ENCODE results near the gene ABCB10.

Gene ABCB10

DNA sequence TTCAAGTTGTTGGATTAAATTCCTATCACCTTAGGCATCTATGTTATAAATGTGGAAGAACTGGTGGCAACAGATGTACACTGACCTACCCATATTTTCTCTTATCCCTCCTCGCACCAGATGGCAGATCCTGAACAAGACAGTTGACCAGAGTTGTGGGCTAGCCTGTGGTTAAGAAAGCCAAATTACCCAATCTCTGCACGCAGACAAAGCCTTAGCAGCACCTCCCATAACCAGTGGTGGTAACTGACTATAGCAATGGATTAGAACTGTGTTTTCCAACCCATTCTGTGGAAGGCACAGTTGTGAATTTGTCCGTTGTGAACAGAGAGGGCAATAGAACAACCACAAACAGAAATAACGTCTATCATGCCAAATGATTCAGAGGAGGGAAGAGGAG is 20.6 kb downstream of the ABCB10 start:
- Mint-ChIP-seq H3K36me3 (ENCODE audit: low read depth) (peaks cover 70% of the 10 kb centered on the region), H3K4me1 (no peaks in the 10 kb centered on the region), H3K27me3 (ENCODE audit: low read depth, poor library complexity) (no peaks in the 10 kb centered on the region)

DNA sequence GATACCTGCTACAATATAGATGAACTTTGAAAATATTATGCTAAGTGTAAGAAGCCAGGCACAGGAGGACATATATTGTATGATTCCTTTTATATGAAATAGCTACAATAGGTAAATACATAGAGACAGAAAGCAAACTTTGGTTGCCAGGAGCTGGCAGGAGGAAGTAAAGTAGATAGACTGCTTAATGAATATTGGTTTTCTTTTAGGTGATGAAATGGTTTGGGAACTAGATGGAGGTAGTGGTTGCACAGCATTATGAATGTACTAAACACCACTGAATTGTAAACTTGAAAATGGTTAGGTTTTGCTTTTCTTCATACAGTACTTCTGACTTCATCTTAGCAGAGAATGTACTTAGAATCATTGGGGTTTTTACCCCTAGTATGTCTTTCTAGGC is 21.5 kb downstream of the ABCB10 start:
- H3K27ac Mint-ChIP-seq: no peak overlapping the region
- no peaks in the 10 kb centered on the region for H3K4me1 Mint-ChIP-seq
- TF ChIP-seq, protein P1, sequence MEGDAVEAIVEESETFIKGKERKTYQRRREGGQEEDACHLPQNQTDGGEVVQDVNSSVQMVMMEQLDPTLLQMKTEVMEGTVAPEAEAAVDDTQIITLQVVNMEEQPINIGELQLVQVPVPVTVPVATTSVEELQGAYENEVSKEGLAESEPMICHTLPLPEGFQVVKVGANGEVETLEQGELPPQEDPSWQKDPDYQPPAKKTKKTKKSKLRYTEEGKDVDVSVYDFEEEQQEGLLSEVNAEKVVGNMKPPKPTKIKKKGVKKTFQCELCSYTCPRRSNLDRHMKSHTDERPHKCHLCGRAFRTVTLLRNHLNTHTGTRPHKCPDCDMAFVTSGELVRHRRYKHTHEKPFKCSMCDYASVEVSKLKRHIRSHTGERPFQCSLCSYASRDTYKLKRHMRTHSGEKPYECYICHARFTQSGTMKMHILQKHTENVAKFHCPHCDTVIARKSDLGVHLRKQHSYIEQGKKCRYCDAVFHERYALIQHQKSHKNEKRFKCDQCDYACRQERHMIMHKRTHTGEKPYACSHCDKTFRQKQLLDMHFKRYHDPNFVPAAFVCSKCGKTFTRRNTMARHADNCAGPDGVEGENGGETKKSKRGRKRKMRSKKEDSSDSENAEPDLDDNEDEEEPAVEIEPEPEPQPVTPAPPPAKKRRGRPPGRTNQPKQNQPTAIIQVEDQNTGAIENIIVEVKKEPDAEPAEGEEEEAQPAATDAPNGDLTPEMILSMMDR (IDR thresholded peaks at IDR 0.05): no peak
- H3K9me3 Mint-ChIP-seq: no peaks in the 10 kb centered on the region
- H3K4me3 Mint-ChIP-seq: no peak overlapping the region
- H3K27me3 Mint-ChIP-seq (ENCODE audit: low read depth, poor library complexity): no peaks in the 10 kb centered on the region
- no peak for DNase-seq
- H3K36me3 Mint-ChIP-seq (ENCODE audit: low read depth): peaks cover 69% of the 10 kb centered on the region

More for the DNA sequence above, 20.6 kb downstream of the ABCB10 start:
- no peak for DNase-seq
- TF ChIP-seq, protein P1 (IDR thresholded peaks at IDR 0.05): no peak
- no peak overlapping the region for H3K4me3 Mint-ChIP-seq
- H3K27ac Mint-ChIP-seq: no peak overlapping the region
- no peaks in the 10 kb centered on the region for H3K9me3 Mint-ChIP-seq

DNA sequence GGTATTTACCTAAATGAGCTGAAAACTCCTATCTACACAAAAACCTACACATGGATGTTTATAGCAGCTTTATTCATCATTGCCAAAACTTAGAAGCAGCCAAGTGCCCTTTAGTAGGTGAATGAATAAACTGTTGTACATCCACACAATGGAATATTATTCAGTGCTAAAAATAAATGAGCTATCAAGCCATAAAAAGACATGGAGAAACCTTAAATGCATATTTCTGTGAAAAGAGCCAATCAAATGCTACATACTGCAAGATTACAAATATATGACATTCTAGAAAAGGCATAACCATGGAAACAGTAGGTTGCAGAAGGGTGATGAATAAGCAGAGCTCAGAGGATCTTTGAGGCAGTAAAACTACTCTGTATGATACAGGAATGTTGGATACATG is 23.3 kb downstream of the ABCB10 start:
- Mint-ChIP-seq H3K27me3 (ENCODE audit: low read depth, poor library complexity) (no peaks in the 10 kb centered on the region), H3K36me3 (ENCODE audit: low read depth) (peaks cover 60% of the 10 kb centered on the region), H3K9me3 (no peaks in the 10 kb centered on the region), H3K4me1 (no peaks in the 10 kb centered on the region), H3K27ac (no peak overlapping the region), H3K4me3 (no peak overlapping the region)
- no peak for DNase-seq
- TF ChIP-seq, protein P1 (IDR thresholded peaks at IDR 0.05): no peak

DNA sequence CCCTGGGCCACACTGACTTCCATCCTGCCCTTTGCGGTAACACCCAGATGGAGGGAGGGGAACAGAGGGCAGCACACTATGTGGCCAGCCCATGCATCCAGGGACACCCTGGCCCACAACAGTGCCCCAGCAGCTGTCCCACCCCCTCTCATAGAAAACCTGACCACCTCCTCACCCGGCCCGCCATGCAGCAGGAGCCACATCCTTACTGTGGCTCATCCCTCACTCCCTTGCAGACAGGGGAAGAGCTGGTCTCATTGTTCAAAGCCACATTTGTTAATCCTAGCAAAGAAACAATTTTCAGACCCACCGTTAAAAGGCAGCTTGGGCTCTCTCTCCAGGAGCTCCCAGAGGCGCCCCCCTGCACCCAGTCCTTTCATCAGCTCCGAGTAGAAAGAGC is 27.2 kb downstream of the ABCB10 start:
- no peak for DNase-seq
- H3K9me3 Mint-ChIP-seq: no peaks in the 10 kb centered on the region
- H3K4me3 Mint-ChIP-seq: no peak overlapping the region
- no peak overlapping the region for H3K27ac Mint-ChIP-seq
- TF ChIP-seq, protein P1 (IDR thresholded peaks at IDR 0.05): no peak
- no peaks in the 10 kb centered on the region for H3K27me3 Mint-ChIP-seq (ENCODE audit: low read depth, poor library complexity)
- no peaks in the 10 kb centered on the region for H3K4me1 Mint-ChIP-seq
- peaks cover 63% of the 10 kb centered on the region for H3K36me3 Mint-ChIP-seq (ENCODE audit: low read depth)

DNA sequence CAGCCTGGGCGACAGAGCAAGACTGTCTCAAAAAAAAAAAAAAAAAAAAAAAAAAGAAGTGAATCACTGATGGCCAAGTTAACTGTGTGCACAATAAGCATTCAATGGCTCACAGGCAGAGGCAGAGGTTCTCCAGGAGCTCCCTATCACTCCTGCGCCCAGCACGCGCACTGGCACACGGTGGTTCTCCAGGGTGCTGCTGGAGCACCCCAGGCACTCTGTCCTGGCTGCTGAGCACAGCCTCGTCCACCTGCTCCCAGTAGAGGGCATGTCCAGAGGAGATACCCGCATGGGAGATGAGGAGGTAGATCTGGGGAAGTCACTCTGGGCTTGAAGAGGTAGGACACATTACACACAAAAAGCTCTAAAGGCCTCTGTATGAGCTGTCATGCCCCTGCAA is 28.9 kb downstream of the ABCB10 start:
- DNase-seq: no peak
- H3K4me1 Mint-ChIP-seq: no peaks in the 10 kb centered on the region
- no peaks in the 10 kb centered on the region for H3K27me3 Mint-ChIP-seq (ENCODE audit: low read depth, poor library complexity)
- no peak overlapping the region for H3K27ac Mint-ChIP-seq
- peaks cover 60% of the 10 kb centered on the region for H3K36me3 Mint-ChIP-seq (ENCODE audit: low read depth)
- H3K4me3 Mint-ChIP-seq: no peak overlapping the region
- no peaks in the 10 kb centered on the region for H3K9me3 Mint-ChIP-seq
- TF ChIP-seq, protein P1 (IDR thresholded peaks at IDR 0.05): no peak

DNA sequence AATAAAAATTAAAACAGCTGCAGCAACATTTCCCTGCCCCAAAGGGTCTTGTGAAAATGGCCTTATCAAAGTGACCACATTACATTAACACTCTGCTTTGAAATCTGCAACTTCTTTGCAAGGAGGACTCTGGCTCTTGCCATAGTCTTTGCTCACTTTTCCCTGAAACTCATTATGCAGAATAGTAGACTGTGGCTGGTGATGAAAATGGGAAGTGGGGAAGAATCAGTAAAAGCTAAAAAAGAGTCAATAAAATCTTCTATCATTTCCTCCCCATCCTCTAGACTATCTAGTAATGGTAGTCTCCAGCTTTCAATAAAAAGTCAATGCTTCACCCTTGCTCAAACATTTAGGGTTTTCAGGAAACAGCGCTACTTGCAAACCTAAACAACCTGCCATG is 31.8 kb downstream of the ABCB10 start:
- no peak overlapping the region for H3K27ac Mint-ChIP-seq
- DNase-seq: no peak
- peaks cover 43% of the 10 kb centered on the region for H3K36me3 Mint-ChIP-seq (ENCODE audit: low read depth)
- no peaks in the 10 kb centered on the region for H3K4me1 Mint-ChIP-seq
- TF ChIP-seq, protein P1 (IDR thresholded peaks at IDR 0.05): no peak
- H3K9me3 Mint-ChIP-seq: no peaks in the 10 kb centered on the region
- H3K27me3 Mint-ChIP-seq (ENCODE audit: low read depth, poor library complexity): no peaks in the 10 kb centered on the region
- H3K4me3 Mint-ChIP-seq: no peak overlapping the region
